GM19463 (cell line): Measurements from ENCODE around the gene CPT1A.

Experiments used
- ATAC-seq: cut with Tn5 transposase; IDR thresholded peaks from one replicate; pipeline ENCODE4 v1.9.1; 2021; ENCODE audit warnings: mild to moderate bottlenecking, moderate library complexity; ENCODE audit not compliant: unreplicated experiment

CPT1A gene

GRCh38 chr11:68832476-68833181 lies 9.1 kb downstream of the CPT1A start:
- ATAC-seq, result no peak

DNA sequence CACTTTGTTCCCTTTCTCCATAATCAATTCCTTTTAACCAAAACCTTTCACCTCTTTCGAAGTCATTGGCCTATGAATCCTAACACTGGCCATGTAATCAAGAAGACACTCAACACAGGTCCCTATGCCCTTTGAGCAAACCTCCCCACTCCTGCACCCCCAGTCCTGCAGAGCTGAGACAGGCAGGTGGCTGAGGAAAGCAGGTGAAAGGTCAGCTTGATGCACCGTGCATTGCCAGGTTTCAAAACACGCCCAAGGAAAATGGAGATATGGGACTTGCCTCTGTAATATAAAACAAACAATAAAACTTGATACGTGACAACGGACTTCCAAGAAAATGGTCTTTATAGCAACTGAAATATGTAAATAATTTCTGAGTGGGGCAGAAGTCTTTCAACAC lies 10.6 kb downstream of the CPT1A start:
- no peak for ATAC-seq

- no peak for ATAC-seq
Measured at GRCh38 chr11:68829581-68829980, 12.1 kb downstream of the CPT1A start.

DNA sequence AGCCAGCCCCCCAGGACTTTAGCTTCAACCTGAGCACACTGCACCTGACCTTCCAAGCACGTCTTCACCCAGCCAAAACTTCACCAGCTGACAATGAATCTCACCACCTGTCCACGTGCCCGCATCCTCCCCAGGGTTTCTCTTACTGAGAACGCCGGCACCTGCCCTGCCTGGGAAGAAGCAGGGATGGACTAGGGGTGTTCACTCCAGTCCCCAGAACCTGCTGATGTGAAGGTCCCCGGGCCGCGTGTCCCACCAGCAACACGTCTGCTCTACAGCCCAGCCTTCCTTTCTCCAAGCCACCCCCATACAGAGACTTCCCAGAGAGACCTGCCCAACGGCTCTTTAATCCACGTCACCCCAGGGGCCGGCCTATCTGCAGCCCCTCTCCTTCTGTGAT lies 12.8 kb downstream of the CPT1A start:
- ATAC-seq, result no peak

- ATAC-seq, result no peak
Measured at GRCh38 chr11:68828155-68828931, 13.4 kb downstream of the CPT1A start.

DNA sequence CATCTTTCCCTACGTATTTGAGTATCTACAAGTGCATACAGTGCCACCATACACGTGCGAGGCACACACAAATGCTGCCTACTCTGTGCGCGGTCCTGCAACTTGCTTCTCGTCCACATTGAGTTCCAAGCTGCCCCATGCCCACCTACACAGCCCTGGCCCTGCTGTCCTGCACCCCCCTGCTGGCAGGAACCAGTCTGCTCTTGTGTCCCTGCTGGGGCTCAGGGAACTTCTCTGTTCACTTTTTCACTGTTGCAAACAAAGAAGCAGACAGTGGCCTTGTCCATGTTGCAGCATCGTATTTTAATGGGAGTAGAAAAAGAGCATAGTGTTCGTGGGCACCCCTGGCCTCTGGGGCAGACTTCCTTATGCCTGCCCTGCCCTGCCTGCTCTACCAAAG lies 14.0 kb downstream of the CPT1A start:
- ATAC-seq, result no peak

GRCh38 chr11:68826726-68827125 lies 15.0 kb downstream of the CPT1A start:
- ATAC-seq, result no peak

GRCh38 chr11:68825571-68825970 lies 16.1 kb downstream of the CPT1A start:
- ATAC-seq, result no peak

- no peak for ATAC-seq
Measured at GRCh38 chr11:68822546-68822945, 19.2 kb downstream of the CPT1A start.

DNA sequence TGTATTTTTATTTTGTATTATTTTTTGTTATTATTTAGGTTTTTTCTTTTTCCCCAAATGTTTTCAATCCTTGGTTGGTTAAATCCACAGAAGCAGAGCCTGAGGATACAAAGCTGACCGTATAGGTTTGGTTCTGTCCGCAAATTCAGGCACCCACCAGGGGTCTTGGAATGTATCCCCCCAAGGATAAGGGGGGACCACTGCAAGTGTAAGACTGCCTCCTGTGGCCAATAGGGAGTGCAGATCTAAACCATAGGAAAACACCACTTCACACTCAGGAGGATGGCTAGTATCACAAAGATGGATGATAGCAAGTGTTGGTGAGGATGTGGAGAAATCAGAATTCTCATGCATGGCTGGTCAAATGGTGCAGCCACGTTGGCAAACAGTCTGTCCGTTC lies 20.0 kb downstream of the CPT1A start:
- no peak for ATAC-seq

DNA sequence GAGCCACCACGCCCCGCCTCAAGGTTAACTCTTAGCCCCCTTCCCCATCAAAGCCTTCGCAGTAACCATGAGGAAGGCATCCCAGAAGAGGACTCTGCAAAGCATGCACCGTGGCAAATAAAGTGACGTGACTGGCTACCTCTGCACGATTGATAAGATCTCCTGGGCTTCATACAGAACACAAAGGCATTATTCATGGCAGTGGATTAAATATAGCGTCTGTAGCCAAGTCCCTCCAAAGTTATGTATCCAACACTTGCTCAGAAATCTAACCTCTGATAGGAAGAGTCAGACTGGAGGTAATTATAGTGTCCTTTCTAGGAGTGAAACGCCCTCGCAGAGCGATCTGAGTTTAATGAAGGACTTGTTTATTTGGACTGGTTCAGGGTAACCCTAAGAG lies 22.4 kb downstream of the CPT1A start:
- no peak for ATAC-seq

DNA sequence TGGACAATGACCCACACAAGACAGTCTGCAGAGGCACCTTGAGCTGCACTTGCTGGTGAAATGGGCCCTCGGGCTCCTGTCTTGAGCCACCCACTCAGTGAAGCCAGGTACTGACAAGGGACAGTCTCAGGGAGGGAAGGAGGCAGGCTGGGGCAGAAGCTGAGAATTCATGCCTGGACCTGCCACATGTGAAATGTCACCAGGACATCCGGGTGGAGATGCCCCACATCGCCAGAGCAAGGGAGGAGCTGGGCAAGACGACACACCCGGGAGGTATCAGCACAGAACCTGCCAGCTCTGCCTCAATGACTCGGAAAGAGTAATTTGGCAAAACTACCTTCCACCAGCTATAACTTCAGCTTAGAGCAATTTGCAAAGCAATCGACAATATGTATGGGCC lies 23.5 kb downstream of the CPT1A start:
- no peak for ATAC-seq

- no peak for ATAC-seq
Measured at GRCh38 chr11:68817554-68817953, 24.2 kb downstream of the CPT1A start.

DNA sequence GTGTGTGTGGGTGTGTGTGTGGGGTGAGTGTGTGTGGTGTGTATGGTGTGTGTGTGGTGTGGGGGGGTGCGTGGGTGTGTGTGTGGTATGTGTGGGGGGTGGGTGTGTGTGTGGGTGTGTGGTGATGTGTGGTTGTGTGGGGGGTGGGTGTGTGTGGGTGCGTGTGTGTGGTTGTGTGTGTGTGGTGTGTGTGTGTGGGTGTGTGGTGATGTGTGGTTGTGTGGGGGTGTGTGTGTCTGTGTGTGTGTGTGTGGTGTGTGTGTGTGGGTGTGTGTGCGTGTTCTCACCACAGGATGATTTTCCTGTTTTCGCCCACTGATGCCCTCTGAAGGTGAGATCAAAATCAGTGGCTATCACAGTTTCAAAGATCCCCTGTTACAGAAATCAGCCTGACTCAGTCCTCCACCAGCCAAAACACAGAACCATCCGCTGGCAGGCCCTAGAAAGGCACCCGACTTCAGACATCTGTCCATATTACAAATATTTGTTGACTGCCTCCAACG lies 24.7 kb downstream of the CPT1A start:
- no peak for ATAC-seq

- no peak for ATAC-seq
Measured at GRCh38 chr11:68816251-68816776, 25.4 kb downstream of the CPT1A start.

- no peak for ATAC-seq
Measured at GRCh38 chr11:68813773-68814172, 27.9 kb downstream of the CPT1A start.

DNA sequence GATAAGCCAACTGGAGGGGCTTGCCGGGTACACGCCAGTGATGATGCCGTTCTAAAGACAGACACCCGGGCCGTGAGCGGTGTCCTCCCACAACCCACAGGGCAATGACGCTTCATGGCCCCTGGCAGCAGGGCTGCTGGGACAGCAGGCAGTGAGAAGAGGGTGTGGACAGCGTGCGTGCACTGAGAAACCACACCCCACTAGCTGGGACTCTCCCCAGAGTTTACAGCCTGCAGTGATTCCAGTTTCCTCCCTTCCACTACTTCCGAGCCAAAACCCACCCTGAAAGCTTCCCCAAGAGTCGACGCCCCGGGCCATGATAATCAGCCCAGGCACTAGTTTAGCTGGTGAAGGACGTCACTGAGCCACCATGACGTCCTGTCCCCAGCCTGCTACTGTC lies 29.2 kb downstream of the CPT1A start:
- ATAC-seq, result no peak

- ATAC-seq, result no peak
Measured at GRCh38 chr11:68810164-68810563, 31.6 kb downstream of the CPT1A start.

DNA sequence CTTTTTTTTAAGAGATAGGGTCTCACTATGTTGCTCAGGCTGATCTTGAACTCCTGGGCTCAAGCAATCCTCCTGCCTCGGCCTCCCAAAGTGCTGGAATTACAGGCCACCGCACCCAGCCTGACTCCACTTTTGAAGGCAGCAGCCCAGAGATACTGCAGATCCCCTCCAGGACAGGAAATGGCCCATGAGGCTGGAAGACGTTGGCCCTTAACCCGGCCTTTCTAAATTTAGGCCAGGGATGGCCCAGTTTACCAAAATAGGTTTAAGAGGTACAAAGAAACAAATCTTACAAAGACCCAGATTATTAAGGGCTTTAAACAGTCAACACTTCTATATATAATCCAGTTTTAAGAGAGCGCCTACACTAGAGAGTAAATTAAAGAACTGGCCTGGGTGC lies 32.2 kb downstream of the CPT1A start:
- no peak for ATAC-seq

GRCh38 chr11:68808787-68809186 lies 32.9 kb downstream of the CPT1A start:
- ATAC-seq, result no peak

DNA sequence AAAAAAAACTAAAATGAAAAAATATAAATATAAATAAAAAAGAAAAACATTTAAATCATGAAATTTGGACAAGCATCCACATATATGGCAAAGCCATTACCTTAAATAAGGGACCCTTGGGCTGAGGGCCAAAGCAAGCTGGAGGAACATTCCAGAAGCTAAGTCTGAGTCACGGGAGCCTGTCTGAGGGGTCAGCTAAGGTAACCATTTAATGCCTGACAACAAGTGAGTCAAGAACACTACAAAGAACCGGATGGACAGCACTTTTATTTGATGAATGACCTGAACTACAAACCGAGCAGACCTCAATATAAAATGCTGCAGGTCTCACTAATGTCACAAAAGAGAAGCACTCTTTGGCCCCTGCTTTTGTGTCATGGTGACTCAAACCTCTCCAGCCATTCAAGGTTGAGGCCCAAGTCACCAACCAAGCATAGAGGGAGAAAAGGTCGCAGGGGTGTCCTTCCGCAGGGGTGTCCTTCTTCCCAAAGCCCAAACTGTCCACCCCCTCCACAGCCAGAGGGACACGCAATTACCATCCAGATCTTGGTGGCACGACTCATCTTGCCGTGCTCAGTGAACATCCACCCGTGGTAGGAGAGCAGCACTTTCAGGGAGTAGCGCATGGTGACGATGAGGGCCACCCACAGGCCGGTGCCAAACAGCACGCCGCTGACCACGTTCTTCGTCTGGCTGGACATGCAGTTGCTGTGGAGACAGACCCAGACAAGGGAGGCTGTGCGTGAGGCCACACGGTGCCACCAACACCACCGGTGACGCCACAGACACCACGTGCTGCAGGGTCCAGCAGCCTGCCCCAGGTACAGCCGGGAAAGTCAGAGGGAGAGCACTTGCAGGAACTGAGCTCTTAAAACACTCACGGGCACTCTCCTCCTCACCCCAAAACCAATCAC lies 34.5 kb downstream of the CPT1A start:
- ATAC-seq, result no peak
